ENCODE measurements around the gene MXRA8. TPM values are rescaled to one million over a fixed set of nuclear protein-coding genes. Genes with fewer than 3 reads are reported as not detected.

The MXRA8 gene
- total RNA-seq, 1 experiment from 2014 or later: 5.0 TPM

DNA sequence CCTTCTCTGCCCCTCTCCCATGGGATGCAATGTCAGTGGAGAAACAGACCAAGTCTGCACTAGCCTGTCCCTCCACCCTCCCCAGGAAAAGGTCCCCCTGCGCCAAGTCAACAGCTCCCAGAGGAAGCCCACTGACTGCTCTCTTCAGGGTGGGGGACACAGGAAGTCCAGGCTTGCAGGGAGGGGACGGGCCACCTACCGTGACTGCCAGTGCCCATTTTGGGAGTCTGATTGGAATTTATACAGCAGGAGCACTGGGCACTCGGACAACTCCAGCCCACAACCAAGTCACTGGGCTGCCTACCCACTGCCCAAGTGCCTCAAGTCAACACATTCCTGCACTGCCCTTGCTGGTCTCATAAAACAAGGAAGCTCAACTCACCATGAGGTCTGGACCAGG, 34.7 kb upstream of the MXRA8 start:
- H3K27ac Mint-ChIP-seq (ENCODE audit: unreplicated experiment): no peak overlapping the region
- BruUV-seq (replicated peaks): no TSS peak
- Histone ChIP-seq H3K4me1 (peaks cover 10% of the 10 kb centered on the region; the same call in 1 of the 2 replicates), H3K4me3 (ENCODE audit: low read depth, low read length) (no peak overlapping the region), H3K27me3 (replicated peaks; ENCODE audit: control insufficient read depth, insufficient read depth, low read length) (no peaks in the 10 kb centered on the region), H3K9me3 (no peaks in the 10 kb centered on the region), H3K36me3 (ENCODE audit: control insufficient read depth, insufficient read depth, low read length) (no peaks in the 10 kb centered on the region; the same call in none of the 2 replicates)
- ChIA-PET CTCF (no interaction called here), POLR2A (interaction anchor here (0.6 kb wide), 1 partner anchor 14 kb away, joined by 9 read pairs; no protein-coding TSS in a partner anchor)
- H3K9me3 Mint-ChIP-seq (ENCODE audit: unreplicated experiment): no peaks in the 10 kb centered on the region
- intact Hi-C loops (cut with micrococcal nuclease; ENCODE audit: unreplicated experiment): no loop called here
- TF ChIP-seq, protein P1, sequence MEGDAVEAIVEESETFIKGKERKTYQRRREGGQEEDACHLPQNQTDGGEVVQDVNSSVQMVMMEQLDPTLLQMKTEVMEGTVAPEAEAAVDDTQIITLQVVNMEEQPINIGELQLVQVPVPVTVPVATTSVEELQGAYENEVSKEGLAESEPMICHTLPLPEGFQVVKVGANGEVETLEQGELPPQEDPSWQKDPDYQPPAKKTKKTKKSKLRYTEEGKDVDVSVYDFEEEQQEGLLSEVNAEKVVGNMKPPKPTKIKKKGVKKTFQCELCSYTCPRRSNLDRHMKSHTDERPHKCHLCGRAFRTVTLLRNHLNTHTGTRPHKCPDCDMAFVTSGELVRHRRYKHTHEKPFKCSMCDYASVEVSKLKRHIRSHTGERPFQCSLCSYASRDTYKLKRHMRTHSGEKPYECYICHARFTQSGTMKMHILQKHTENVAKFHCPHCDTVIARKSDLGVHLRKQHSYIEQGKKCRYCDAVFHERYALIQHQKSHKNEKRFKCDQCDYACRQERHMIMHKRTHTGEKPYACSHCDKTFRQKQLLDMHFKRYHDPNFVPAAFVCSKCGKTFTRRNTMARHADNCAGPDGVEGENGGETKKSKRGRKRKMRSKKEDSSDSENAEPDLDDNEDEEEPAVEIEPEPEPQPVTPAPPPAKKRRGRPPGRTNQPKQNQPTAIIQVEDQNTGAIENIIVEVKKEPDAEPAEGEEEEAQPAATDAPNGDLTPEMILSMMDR (IDR thresholded peaks at IDR 0.05; ENCODE audit: insufficient read depth in 1 of 2, low read depth in 1 of 2, low read length in 1 of 2, severe bottlenecking in 1 of 2, unreplicated experiment in 1 of 2): no peak
- peaks cover 90% of the 10 kb centered on the region for H3K36me3 Mint-ChIP-seq (ENCODE audit: insufficient read depth, unreplicated experiment)
- no peak for DNase-seq
- no peaks in the 10 kb centered on the region for H3K4me1 Mint-ChIP-seq (ENCODE audit: low read depth, unreplicated experiment)
- H3K4me3 Mint-ChIP-seq (ENCODE audit: unreplicated experiment): no peak overlapping the region
- no peaks in the 10 kb centered on the region for H3K27me3 Mint-ChIP-seq (ENCODE audit: insufficient read depth, unreplicated experiment)

DNA sequence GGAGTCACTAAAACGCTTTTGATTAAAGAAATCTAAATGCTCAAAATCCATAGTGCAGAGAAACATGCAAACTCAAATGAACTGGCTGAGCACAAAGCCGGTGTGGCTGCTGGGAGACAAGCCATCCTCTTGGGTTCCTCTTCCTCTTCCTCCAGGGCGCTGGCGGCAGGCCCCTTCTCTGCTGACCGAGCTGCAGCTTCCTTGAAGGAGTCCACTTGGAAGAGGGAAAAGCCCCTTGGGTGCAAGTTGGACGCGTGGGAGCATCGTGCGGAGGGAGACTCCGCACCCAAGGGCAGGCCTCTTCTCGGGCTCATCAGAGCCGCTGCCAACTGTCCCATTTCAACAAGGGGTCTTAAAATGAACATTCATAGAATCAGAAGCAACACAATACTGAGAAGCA, 32.9 kb upstream of the MXRA8 start:
- H3K9me3 Mint-ChIP-seq (ENCODE audit: unreplicated experiment): no peaks in the 10 kb centered on the region
- DNase-seq: no peak
- intact Hi-C loops (cut with micrococcal nuclease; ENCODE audit: unreplicated experiment): no loop called here
- no peaks in the 10 kb centered on the region for H3K4me1 Mint-ChIP-seq (ENCODE audit: low read depth, unreplicated experiment)
- Histone ChIP-seq H3K4me1 (no peaks in the 10 kb centered on the region), H3K27me3 (replicated peaks; ENCODE audit: control insufficient read depth, insufficient read depth, low read length) (no peaks in the 10 kb centered on the region), H3K9me3 (no peaks in the 10 kb centered on the region), H3K36me3 (ENCODE audit: control insufficient read depth, insufficient read depth, low read length) (no peaks in the 10 kb centered on the region; the same call in none of the 2 replicates), H3K4me3 (ENCODE audit: low read depth, low read length) (no peak overlapping the region)
- H3K27me3 Mint-ChIP-seq (ENCODE audit: insufficient read depth, unreplicated experiment): no peaks in the 10 kb centered on the region
- CTCF ChIA-PET: no interaction called here
- POLR2A ChIA-PET: no interaction called here
- H3K4me3 Mint-ChIP-seq (ENCODE audit: unreplicated experiment): no peak overlapping the region
- no TSS peak for BruUV-seq (replicated peaks)
- TF ChIP-seq, protein P1 (IDR thresholded peaks at IDR 0.05; ENCODE audit: insufficient read depth in 1 of 2, low read depth in 1 of 2, low read length in 1 of 2, severe bottlenecking in 1 of 2, unreplicated experiment in 1 of 2): no peak
- no peak overlapping the region for H3K27ac Mint-ChIP-seq (ENCODE audit: unreplicated experiment)
- peaks cover 96% of the 10 kb centered on the region for H3K36me3 Mint-ChIP-seq (ENCODE audit: insufficient read depth, unreplicated experiment)

DNA sequence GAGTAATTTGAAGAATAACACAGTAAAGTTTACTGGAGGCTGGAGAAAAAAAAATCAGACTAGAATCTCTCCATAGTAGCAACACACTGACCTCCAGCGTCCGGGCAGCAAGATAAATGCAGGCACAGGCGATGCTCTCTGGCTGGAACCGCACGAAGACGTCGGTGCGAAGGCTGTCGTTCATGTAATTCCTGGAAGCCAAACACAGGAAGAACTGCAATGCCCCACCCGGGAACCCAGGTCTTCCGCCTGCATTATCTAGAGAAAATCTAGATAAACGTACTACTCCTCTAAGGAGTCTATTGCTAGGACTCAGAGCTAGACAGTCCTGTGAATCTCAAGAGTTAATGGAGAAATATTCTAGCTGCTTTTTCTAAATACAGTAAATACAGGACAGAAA, 32.3 kb upstream of the MXRA8 start:
- no TSS peak for BruUV-seq (replicated peaks)
- ChIA-PET POLR2A (no interaction called here), CTCF (no interaction called here)
- H3K4me3 Mint-ChIP-seq (ENCODE audit: unreplicated experiment): no peak overlapping the region
- H3K4me3 ChIP-seq (ENCODE audit: low read depth, low read length): no peak overlapping the region
- no peaks in the 10 kb centered on the region for H3K9me3 ChIP-seq
- H3K9me3 Mint-ChIP-seq (ENCODE audit: unreplicated experiment): no peaks in the 10 kb centered on the region
- H3K4me1 ChIP-seq: no peaks in the 10 kb centered on the region
- intact Hi-C loops (cut with micrococcal nuclease; ENCODE audit: unreplicated experiment): no loop called here
- no peaks in the 10 kb centered on the region for H3K27me3 ChIP-seq (replicated peaks; ENCODE audit: control insufficient read depth, insufficient read depth, low read length)
- TF ChIP-seq, protein P1 (IDR thresholded peaks at IDR 0.05; ENCODE audit: insufficient read depth in 1 of 2, low read depth in 1 of 2, low read length in 1 of 2, severe bottlenecking in 1 of 2, unreplicated experiment in 1 of 2): no peak
- no peaks in the 10 kb centered on the region; the same call in none of the 2 replicates for H3K36me3 ChIP-seq (ENCODE audit: control insufficient read depth, insufficient read depth, low read length)
- no peak overlapping the region for H3K27ac Mint-ChIP-seq (ENCODE audit: unreplicated experiment)
- no peaks in the 10 kb centered on the region for H3K27me3 Mint-ChIP-seq (ENCODE audit: insufficient read depth, unreplicated experiment)
- H3K4me1 Mint-ChIP-seq (ENCODE audit: low read depth, unreplicated experiment): no peaks in the 10 kb centered on the region
- peaks cover 97% of the 10 kb centered on the region for H3K36me3 Mint-ChIP-seq (ENCODE audit: insufficient read depth, unreplicated experiment)
- no peak for DNase-seq
